HEK293T (cell line): ENCODE measurements around the gene GPC1.

Experiments
- BHLHE40 ChIP-seq: fragments of 450-650 bp; IDR thresholded peaks from 2 replicates; pipeline ENCODE4 v1.6.1; 2016; ENCODE audit warnings: mild to moderate bottlenecking, moderate library complexity, borderline replicate concordance
- ELF4 ChIP-seq: fragments of 450-650 bp; IDR thresholded peaks from 2 replicates; pipeline ENCODE4 v1.6.1; 2017; ENCODE audit warnings: antibody characterized with exemption
- FOXA1 ChIP-seq: fragments of 450-650 bp; IDR thresholded peaks from 2 replicates; pipeline ENCODE4 v1.6.1; 2016; ENCODE audit warnings: mild to moderate bottlenecking
- FOXK2 ChIP-seq: fragments of 450-650 bp; IDR thresholded peaks from 2 replicates; pipeline ENCODE4 v1.6.1; 2016; ENCODE audit warnings: mild to moderate bottlenecking
- FOXM1 ChIP-seq: fragments of 450-650 bp; IDR thresholded peaks from 2 replicates; pipeline ENCODE4 v1.6.1; 2017; ENCODE audit warnings: mild to moderate bottlenecking, borderline replicate concordance
- HDGF ChIP-seq: fragments of 450-650 bp; IDR thresholded peaks from 2 replicates; pipeline ENCODE4 v1.6.1; 2017; ENCODE audit warnings: antibody characterized with exemption, borderline replicate concordance
- L3MBTL2 ChIP-seq: fragments of 450-650 bp; conservative IDR thresholded peaks from 2 replicates; pipeline ENCODE4 v1.6.1; 2016; ENCODE audit warnings: mild to moderate bottlenecking
- LEF1 ChIP-seq: fragments of 450-650 bp; IDR thresholded peaks from 2 replicates; pipeline ENCODE4 v1.6.1; 2017; ENCODE audit warnings: mild to moderate bottlenecking, borderline replicate concordance
- NFRKB ChIP-seq: fragments of 450-650 bp; IDR thresholded peaks from 2 replicates; pipeline ENCODE4 v1.6.1; 2016; ENCODE audit warnings: mild to moderate bottlenecking, moderate library complexity
- SP1 ChIP-seq: fragments of 450-650 bp; IDR thresholded peaks from 2 replicates; pipeline ENCODE4 v1.6.1; 2017
- SUZ12 ChIP-seq: fragments of 450-650 bp; IDR thresholded peaks from 2 replicates; pipeline ENCODE4 v1.6.1; 2016; ENCODE audit warnings: mild to moderate bottlenecking
- TARDBP ChIP-seq: fragments of 450-650 bp; IDR thresholded peaks from 2 replicates; pipeline ENCODE4 v1.6.1; 2016
- ZNF384 ChIP-seq: fragments of 450-650 bp; IDR thresholded peaks from 2 replicates; pipeline ENCODE4 v1.6.1; 2016
- TF ChIP-seq, protein P1 (sequence below): fragments of 450-650 bp; IDR thresholded peaks from 2 replicates; pipeline ENCODE4 v1.6.1; 2016

DNA sequence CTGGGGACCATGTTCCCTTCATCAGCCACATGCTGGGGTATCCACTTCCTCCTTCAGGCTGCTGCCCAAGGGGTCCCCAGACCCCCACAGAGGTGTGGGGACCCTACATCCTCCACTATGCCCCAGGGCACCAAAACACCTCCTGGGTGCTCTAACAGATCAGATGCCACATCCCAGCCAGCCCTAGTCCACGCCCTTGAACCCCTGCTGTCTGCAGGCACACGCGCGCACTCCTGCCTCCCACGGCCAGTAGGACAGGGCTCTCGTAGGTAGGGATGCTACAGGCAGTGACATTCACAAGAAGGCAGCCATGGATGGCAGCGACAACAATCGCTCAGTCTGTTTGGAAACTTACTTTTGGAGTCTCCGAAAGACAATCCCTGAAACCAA, 3.0 kb upstream of the GPC1 start:
- TF ChIP-seq BHLHE40, result no peak
- TF ChIP-seq, protein P1, sequence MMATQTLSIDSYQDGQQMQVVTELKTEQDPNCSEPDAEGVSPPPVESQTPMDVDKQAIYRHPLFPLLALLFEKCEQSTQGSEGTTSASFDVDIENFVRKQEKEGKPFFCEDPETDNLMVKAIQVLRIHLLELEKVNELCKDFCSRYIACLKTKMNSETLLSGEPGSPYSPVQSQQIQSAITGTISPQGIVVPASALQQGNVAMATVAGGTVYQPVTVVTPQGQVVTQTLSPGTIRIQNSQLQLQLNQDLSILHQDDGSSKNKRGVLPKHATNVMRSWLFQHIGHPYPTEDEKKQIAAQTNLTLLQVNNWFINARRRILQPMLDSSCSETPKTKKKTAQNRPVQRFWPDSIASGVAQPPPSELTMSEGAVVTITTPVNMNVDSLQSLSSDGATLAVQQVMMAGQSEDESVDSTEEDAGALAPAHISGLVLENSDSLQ, result no peak
- TF ChIP-seq SP1, result no peak
- no peak for TF ChIP-seq ELF4
- no peak for TF ChIP-seq ZNF384
- TF ChIP-seq FOXM1, result no peak
- no peak for TF ChIP-seq HDGF
- no peak for TF ChIP-seq NFRKB
- no peak for TF ChIP-seq L3MBTL2
- no peak for TF ChIP-seq FOXK2
- no peak for TF ChIP-seq TARDBP
- TF ChIP-seq SUZ12, result no peak
- TF ChIP-seq FOXA1, result no peak
- no peak for TF ChIP-seq LEF1
